Measurements from ENCODE around the gene TIMM44. TPM values are rescaled to one million over a fixed set of nuclear protein-coding genes. Genes with fewer than 3 reads are reported as not detected.

The TIMM44 gene
- total and polyA plus RNA-seq, 2 donors, result 31.2 to 60.2 TPM

DNA sequence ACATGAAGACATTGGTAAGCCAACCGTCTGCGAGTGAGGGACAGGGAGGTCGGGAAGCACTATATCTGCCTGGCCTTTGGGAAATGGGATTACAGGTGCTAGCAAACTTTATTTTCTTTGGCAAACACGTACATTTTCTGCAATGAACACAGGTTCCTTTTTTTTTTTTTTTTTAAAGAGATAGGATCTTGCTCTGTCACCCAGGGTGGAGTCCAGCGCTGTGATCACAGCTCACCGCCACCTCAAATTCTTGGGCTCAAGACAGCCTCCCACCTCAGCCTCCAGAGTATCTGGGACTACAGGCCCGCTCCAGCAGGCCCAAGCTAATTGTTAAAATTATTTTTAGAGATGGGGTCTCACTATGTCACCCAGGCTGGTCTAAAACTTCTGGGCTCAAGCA, 37.7 kb upstream of the TIMM44 start:
- Histone ChIP-seq H3K4me1 (ENCODE audit: insufficient read depth) (no peaks in the 10 kb centered on the region), H3K36me3 (ENCODE audit: insufficient read depth) (peaks cover 2% of the 10 kb centered on the region), H3K27ac (ENCODE audit: low read depth) (no peak overlapping the region), H3K4me3 (ENCODE audit: low read depth, low read length) (no peak overlapping the region)
- WGBS, result 86% methylated on average over 7 of the region's 7 CpGs
- no peak for DNase-seq (ENCODE audit: extremely low spot score)

DNA sequence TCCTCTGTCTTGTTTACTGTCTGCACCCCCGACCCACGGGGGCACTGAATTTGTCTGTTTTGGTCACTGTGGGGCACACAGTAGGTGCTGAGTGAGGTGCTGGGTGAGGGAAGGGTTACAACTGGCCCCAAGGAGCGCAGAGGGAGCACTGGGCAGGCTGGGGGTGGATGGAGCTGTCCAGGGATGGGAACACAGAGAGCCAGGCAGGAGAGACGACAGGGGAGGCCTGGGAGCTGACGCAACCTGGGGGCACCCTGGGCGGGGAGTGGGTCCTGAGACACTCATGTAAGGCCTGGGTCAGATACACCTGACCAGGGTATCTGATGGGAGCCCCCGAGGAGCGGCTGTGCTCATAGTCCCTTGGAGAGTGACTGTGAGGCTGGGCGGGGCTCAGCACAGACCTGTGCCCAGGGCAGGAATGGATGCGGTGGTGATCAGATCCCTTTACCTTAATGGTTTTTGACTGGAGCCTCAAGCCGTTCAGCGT, 37.2 kb upstream of the TIMM44 start:
- no peak overlapping the region for H3K4me3 ChIP-seq (ENCODE audit: low read depth, low read length)
- peaks cover 2% of the 10 kb centered on the region for H3K36me3 ChIP-seq (ENCODE audit: insufficient read depth)
- H3K4me1 ChIP-seq (ENCODE audit: insufficient read depth), result no peaks in the 10 kb centered on the region
- H3K27ac ChIP-seq (ENCODE audit: low read depth), result no peak overlapping the region
- WGBS, result 89% methylated on average over 12 of the region's 12 CpGs
- no peak for DNase-seq (ENCODE audit: extremely low spot score)

DNA sequence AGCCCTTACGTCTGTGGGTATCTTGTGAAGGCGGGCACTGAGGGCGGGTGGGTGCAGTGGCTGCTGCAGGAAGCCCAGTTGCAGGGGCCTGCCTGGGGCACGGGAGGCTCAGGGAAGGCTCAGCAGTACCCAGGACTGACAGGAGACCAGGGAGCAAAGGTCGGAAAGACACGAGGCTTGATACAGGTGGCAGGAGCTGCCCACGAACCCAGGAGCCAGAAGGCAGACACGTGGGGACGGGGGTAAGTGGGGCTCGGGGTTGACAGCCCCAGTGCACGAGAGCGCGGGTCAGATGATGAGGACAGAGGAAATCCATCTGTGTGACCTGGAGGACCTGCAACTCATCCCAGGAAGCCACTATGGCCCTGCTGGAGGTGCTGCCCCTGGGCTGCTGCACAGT, 36.7 kb upstream of the TIMM44 start:
- no peak for DNase-seq (ENCODE audit: extremely low spot score)

DNA sequence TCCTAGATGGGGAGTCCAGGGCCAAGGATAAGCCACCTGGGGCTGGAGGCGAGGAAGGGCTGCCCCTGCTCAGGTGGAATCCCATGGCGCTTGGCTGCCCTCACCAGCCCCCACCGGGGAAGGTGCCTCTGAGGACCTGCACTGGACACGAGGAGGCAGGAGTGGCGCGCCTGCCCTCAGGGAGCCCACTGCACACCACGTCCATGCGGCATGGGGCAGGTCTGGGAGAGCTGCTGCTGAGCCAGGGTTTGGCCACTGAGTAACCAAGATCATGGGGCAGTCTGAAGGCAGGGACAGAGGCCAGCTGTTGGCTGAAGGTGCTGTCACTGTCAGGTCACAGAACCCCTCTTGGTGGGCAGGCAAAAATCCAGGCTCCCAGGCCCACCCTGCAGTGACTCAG, 36.1 kb upstream of the TIMM44 start:
- DNase-seq (ENCODE audit: extremely low spot score), result no peak
- H3K4me1 ChIP-seq (ENCODE audit: insufficient read depth), result no peaks in the 10 kb centered on the region
- H3K36me3 ChIP-seq (ENCODE audit: insufficient read depth), result peaks cover 2% of the 10 kb centered on the region
- WGBS, result 85% methylated on average over 8 of the region's 8 CpGs
- H3K4me3 ChIP-seq (ENCODE audit: low read depth, low read length), result no peak overlapping the region
- H3K27ac ChIP-seq (ENCODE audit: low read depth), result no peak overlapping the region

More for the DNA sequence above, 36.7 kb upstream of the TIMM44 start:
- peaks cover 2% of the 10 kb centered on the region for H3K36me3 ChIP-seq (ENCODE audit: insufficient read depth)
- H3K4me3 ChIP-seq (ENCODE audit: low read depth, low read length), result no peak overlapping the region
- WGBS, result 91% methylated on average over 13 of the region's 13 CpGs
- no peak overlapping the region for H3K27ac ChIP-seq (ENCODE audit: low read depth)
- H3K4me1 ChIP-seq (ENCODE audit: insufficient read depth), result no peaks in the 10 kb centered on the region

DNA sequence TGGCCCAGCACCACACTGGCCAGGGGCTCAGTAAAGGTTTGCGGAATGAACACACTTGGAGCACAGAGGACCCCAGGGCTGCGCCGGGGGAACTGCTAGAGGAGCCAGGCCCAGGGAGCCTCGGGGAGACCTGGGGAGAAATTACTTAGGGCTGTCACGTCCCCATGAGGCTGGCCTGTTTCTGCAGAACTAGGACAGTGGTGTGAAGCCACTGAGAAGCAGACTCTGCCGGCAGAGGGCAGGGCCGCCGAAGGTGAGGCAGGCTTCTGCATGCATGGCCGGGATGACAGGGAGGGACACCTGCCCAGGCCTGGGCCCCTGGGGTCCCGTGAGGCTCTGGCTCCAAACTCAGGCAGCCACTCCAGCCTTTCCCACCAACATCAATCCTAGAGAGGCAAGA, 35.5 kb upstream of the TIMM44 start:
- H3K36me3 ChIP-seq (ENCODE audit: insufficient read depth), result peaks cover 2% of the 10 kb centered on the region
- no peak for DNase-seq (ENCODE audit: extremely low spot score)
- no peak overlapping the region for H3K27ac ChIP-seq (ENCODE audit: low read depth)
- no peak overlapping the region for H3K4me3 ChIP-seq (ENCODE audit: low read depth, low read length)
- WGBS, result 81% methylated on average over 10 of the region's 10 CpGs
- no peaks in the 10 kb centered on the region for H3K4me1 ChIP-seq (ENCODE audit: insufficient read depth)

DNA sequence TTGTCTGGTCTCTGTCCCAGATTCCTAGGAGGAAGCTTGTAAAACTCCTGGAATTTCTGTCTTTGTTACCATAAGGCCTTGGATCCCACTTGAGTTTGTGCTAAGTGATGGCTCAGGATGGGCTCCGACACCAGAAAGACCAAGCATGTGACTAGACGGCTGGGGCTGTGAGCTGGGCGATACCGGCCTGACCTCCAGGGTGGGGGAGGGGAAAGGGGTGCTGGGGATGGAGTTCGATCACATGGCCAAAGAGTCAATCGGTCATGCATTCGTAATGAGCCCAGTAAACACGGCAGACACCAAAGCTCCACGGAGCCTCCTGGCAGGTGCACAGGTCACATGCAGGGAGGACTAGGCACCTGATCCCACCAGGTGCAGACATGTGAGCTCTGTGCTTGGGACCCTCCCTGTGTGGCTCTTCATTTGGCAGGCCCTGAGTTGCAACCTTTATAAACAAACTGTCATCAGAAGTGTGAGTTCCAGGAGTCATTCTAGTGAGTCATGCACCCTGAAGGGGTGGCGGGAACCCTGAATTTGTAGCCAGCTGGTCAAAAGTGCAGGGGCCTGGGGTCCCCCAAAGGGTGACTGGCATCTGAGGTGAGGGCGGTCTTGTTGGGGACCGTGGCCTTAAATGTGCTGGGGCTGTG, 34.8 kb upstream of the TIMM44 start:
- Histone ChIP-seq H3K4me1 (ENCODE audit: insufficient read depth) (no peaks in the 10 kb centered on the region), H3K27ac (ENCODE audit: low read depth) (no peak overlapping the region), H3K36me3 (ENCODE audit: insufficient read depth) (peaks cover 2% of the 10 kb centered on the region), H3K4me3 (ENCODE audit: low read depth, low read length) (no peak overlapping the region)
- 86% methylated on average over 12 of the region's 12 CpGs for WGBS
- no peak for DNase-seq (ENCODE audit: extremely low spot score)

DNA sequence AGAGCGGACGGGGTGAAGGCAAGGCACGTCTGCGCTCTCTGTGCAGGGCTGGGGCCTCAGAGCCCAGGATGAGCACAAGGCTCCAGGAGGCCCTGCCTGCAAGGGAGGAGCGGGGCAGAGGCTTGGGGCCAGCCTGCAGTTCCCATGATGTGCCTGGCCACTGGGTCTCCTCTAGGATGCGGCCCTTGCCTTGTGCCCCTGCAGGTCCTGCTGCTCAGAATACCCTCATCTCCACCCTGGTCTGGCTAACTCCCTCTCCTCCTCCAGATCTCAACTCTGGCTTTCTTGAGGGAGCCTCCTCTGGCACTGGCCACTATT, 34.2 kb upstream of the TIMM44 start:
- Histone ChIP-seq H3K36me3 (ENCODE audit: insufficient read depth) (peaks cover 2% of the 10 kb centered on the region), H3K4me3 (ENCODE audit: low read depth, low read length) (no peak overlapping the region), H3K27ac (ENCODE audit: low read depth) (no peak overlapping the region), H3K4me1 (ENCODE audit: insufficient read depth) (no peaks in the 10 kb centered on the region)
- 93% methylated on average over 6 of the region's 6 CpGs for WGBS
- no peak for DNase-seq (ENCODE audit: extremely low spot score)

DNA sequence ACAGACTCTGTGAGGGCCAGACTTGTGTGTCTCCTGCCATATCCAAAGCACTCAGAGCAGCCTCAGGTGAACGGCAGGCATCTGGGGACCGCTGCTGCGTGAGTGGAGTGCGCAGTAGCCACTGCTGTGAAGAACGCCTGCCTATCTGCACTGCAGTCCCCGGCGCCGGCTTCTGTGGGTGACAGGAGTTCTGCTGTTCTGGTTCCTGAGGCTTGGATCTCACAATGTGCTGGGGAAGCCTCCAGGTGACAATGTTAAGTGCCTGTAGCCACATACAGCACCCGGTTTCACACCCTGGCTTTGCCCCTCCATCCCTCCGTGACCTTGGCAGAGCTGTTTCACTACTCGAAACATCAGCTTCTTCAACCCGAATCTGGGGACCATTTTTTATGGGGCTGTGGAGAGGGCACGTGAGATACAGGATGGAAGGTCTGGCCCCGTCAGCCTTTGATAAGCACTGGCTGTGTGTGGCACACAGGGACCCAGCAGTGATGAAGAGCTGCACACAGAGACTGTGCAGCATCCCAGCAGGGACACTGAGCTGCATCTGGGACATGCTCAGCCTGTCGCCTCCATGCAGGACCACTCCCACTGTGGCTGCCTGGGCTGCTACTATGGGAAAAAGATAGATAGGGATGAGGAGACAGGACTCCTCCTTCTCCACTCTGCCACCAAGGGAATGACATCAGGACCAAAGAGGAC, 33.7 kb upstream of the TIMM44 start:
- DNase-seq (ENCODE audit: extremely low spot score), result no peak
- Histone ChIP-seq H3K4me3 (ENCODE audit: low read depth, low read length) (no peak overlapping the region), H3K36me3 (ENCODE audit: insufficient read depth) (peaks cover 2% of the 10 kb centered on the region), H3K4me1 (ENCODE audit: insufficient read depth) (no peaks in the 10 kb centered on the region), H3K27ac (ENCODE audit: low read depth) (no peak overlapping the region)
- 96% methylated on average over 15 of the region's 15 CpGs for WGBS

DNA sequence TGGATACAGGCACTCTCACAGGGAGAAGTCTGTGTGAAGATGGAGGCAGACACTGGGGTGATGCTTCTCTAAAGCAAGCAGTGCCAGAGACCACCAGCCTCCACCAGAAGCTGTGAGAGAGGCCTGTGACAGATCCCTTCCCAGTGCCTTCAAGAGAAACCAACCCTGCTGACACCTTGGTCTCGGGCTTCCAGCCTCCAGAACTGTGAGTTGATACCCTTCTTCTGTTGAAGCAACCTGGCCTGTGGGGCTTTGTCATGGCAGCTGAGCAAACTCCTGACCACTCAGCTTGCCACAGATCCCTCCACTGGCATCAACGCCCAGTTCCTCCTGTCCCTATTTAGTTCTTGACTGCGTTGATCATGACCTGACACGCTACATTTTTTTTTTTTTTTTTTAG, 33.0 kb upstream of the TIMM44 start:
- H3K4me3 ChIP-seq (ENCODE audit: low read depth, low read length), result no peak overlapping the region
- no peak overlapping the region for H3K27ac ChIP-seq (ENCODE audit: low read depth)
- peaks cover 2% of the 10 kb centered on the region for H3K36me3 ChIP-seq (ENCODE audit: insufficient read depth)
- no peaks in the 10 kb centered on the region for H3K4me1 ChIP-seq (ENCODE audit: insufficient read depth)
- WGBS, result 96% methylated on average over 4 of the region's 4 CpGs
- DNase-seq (ENCODE audit: extremely low spot score), result no peak

DNA sequence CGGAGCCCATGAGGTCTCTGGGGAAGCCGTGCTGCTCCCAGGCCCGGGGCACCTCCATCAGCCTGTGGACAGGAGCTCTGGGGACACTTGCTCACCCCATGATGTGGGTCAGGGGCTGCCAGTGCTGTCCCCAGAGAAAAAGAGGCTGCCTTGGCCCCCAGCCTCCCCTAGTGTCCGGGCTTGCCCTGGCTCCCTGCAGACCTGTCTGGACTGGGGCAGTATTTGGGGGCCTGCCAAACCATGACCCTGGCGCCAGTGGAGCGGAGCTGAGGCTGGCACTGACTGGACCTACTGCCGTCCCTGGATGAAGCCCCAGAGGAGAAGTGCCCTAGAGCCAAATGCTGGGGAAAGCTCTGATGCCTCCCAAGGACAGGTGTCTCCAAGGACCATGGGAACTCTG, 31.6 kb upstream of the TIMM44 start:
- H3K4me3 ChIP-seq (ENCODE audit: low read depth, low read length), result no peak overlapping the region
- H3K27ac ChIP-seq (ENCODE audit: low read depth), result no peak overlapping the region
- 88% methylated on average over 7 of the region's 7 CpGs for WGBS
- no peak for DNase-seq (ENCODE audit: extremely low spot score)
- no peaks in the 10 kb centered on the region for H3K36me3 ChIP-seq (ENCODE audit: insufficient read depth)
- no peaks in the 10 kb centered on the region for H3K4me1 ChIP-seq (ENCODE audit: insufficient read depth)

DNA sequence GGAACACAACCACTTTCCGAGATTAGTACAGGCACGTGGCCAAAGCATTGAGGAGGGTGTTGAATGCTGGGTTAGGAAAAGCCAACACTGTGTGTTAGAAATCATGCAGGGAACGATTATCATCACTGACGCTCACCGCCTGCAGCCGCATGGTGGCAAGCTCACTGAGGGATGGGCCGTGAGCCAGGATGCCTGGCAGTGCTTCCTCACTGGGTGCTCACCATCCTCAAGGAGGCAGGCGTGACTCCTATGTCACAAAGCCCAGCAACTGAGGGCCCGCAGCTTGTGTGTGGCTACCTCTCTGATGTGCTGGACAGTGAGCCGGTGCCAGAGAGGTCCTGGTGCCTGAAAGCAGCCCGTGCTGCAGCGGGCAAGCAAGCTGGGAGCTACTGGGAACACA, 30.4 kb upstream of the TIMM44 start:
- Histone ChIP-seq H3K4me1 (ENCODE audit: insufficient read depth) (no peaks in the 10 kb centered on the region), H3K27ac (ENCODE audit: low read depth) (no peak overlapping the region), H3K36me3 (ENCODE audit: insufficient read depth) (no peaks in the 10 kb centered on the region), H3K4me3 (ENCODE audit: low read depth, low read length) (no peak overlapping the region)
- no peak for DNase-seq (ENCODE audit: extremely low spot score)
- 94% methylated on average over 12 of the region's 12 CpGs for WGBS

DNA sequence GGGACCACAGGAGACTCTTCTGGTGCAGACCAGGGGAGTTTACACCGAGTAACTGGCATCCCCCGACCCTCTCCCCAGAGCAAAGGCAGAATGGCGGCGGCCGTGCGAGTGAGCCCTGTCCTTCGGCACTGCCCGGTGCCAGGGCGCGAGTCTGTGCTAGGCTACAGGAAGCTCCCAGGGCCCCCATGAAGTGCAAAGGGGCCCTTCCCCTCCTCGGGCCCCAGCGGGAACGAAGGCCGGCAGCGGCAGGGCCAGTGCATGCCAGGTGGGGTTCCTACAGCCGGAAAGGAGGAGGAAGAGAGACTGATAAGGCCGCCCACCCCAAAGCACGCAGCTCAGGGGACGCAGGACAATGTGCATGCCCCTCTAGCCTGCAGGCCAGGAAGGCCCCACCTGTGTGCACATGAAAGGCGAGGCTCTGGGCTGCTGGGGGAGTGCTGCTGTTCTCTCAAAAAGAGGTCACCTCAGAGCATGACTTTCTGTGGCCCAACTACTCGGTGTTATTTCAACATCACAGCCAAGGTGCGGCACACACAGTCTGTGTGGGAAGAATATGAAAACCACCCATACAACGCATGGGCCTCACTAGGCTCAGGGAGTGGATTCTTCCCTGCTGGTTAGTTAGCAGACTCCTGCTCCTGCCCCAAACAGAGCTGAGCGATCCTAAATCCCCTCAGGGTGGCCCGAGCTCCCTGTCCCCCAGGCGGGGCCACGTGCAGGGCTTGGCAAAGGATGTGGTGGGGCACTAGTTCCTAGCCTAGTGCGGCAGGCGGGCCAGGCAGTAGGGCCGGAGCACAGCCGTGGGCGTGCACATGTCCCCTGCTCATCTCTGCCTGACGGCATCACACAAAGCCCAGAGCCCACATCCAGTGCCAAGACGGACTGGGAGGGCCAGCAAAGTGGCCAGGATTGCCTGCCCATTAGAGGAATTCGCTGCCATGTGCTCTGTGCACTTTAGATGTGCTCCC, 28.4 kb upstream of the TIMM44 start:
- Histone ChIP-seq H3K36me3 (ENCODE audit: insufficient read depth) (peaks cover 3% of the 10 kb centered on the region), H3K27ac (ENCODE audit: low read depth) (no peak overlapping the region), H3K4me3 (ENCODE audit: low read depth, low read length) (no peak overlapping the region), H3K4me1 (ENCODE audit: insufficient read depth) (no peaks in the 10 kb centered on the region)
- 86% methylated on average over 35 of the region's 35 CpGs for WGBS
- no peak for DNase-seq (ENCODE audit: extremely low spot score)

DNA sequence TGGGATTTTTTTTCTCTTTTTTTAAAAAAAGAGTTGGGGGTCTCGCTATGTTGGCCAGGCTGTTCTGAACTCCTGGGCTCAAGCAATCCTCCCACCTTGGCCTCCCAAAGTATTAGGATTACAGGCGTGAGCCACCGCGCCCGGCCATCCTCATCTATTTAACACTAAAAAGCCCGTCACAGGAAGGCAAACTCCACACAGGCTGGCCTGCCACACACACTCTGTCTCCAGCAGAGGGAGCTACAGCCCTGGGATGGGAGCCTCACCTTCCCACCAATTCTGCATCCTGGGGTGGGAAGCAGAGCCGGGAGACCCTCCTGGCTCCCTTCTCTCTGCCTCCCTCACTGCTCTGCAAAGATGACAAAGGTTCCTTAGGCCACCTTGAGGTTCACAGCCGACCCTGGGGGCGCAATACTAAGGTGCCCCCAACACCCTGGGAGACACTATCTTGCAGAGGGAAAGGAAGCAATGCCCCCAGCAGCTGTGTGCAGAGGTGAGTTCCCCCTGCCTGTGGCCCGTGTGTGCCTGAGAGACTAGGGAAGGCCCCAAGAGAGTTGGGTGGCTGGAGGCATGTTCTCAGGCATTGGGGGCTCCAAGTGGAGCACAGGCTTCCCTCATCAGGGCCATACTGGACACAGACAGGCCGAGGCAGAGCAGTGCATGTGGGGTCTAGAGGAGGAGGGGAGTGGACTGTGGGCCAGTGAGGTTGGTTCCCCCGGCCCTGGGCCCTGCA, 27.4 kb upstream of the TIMM44 start:
- H3K27ac ChIP-seq (ENCODE audit: low read depth), result no peak overlapping the region
- H3K36me3 ChIP-seq (ENCODE audit: insufficient read depth), result peaks cover 3% of the 10 kb centered on the region
- no peak overlapping the region for H3K4me3 ChIP-seq (ENCODE audit: low read depth, low read length)
- no peak for DNase-seq (ENCODE audit: extremely low spot score)
- H3K4me1 ChIP-seq (ENCODE audit: insufficient read depth), result no peaks in the 10 kb centered on the region
- WGBS, result 71% methylated on average over 12 of the region's 12 CpGs
